HUDEP-2 (cell line): ENCODE results near the gene MPHOSPH9.

Source experiments
- DNase-seq, 76 experiments: peaks; one replicate each; lab custom pipeline; 2025; ENCODE audit not compliant: unreplicated experiment in 76 of 76; lab: John Stamatoyannopoulos, UW

MPHOSPH9 gene

GRCh38 chr12:123104809-123105208 is 128.1 kb downstream of the MPHOSPH9 start:
- no peak for DNase-seq
